Liver (tissue), 3 donors: ENCODE data around the gene ENTHD1.

Experiments
- EGR1 ChIP-seq, 2 donors: IDR thresholded peaks; 2 replicates each; pipeline ENCODE4 v1.6.1; 2016 to 2018; ENCODE audit warnings: antibody characterized with exemption in 2 of 2, low read depth in 2 of 2
- GABPA ChIP-seq, 2 donors: IDR thresholded peaks in 1 of 2; conservative IDR thresholded peaks in 1 of 2; 2 replicates each; pipeline ENCODE4 v1.6.1; 2016; ENCODE audit warnings: antibody characterized with exemption in 2 of 2, mild to moderate bottlenecking in 1 of 2, moderate library complexity in 1 of 2
- TF ChIP-seq, protein P1 (sequence below): fragments of 150-350 bp; IDR thresholded peaks from 2 replicates; pipeline ENCODE4 v1.5.1; 2017; ENCODE audit warnings: improper control_type of control experiment, low read depth, low read length; ENCODE audit not compliant: missing input control
- TF ChIP-seq, protein P2 (sequence below): IDR thresholded peaks from 2 replicates; pipeline ENCODE4 v1.6.1; 2016; ENCODE audit warnings: antibody characterized with exemption, mild to moderate bottlenecking
- donor health status: healthy.
- donor health status: healthy.

DNA sequence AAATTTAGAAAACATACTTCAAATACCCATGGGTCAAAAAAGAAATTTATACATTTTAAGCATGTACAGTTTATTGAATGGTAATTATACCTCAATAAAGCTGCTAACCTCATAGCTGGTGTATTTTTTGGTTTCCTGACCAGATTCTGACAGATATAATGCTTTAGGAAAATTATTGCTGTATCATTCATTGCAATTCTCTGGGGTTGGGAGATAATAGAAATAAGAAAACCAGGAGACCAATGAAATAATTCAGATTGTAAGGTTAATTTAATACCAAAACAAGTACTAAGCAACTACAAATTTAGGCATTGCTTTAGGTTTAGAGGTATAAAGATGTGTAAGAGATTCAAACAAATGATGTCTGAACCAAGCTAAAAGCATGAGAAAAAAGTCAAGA, 120.1 kb downstream of the ENTHD1 start:
- TF ChIP-seq, protein P1, sequence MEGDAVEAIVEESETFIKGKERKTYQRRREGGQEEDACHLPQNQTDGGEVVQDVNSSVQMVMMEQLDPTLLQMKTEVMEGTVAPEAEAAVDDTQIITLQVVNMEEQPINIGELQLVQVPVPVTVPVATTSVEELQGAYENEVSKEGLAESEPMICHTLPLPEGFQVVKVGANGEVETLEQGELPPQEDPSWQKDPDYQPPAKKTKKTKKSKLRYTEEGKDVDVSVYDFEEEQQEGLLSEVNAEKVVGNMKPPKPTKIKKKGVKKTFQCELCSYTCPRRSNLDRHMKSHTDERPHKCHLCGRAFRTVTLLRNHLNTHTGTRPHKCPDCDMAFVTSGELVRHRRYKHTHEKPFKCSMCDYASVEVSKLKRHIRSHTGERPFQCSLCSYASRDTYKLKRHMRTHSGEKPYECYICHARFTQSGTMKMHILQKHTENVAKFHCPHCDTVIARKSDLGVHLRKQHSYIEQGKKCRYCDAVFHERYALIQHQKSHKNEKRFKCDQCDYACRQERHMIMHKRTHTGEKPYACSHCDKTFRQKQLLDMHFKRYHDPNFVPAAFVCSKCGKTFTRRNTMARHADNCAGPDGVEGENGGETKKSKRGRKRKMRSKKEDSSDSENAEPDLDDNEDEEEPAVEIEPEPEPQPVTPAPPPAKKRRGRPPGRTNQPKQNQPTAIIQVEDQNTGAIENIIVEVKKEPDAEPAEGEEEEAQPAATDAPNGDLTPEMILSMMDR, result no peak
- TF ChIP-seq EGR1 (IDR thresholded peaks at IDR 0.05; ENCODE audit: low read depth in 2 of 2) (no peak), GABPA (IDR thresholded peaks at IDR 0.05 in 1 of 2, conservative IDR thresholded peaks at IDR 0.05 in 1 of 2) (no peak)
- TF ChIP-seq, protein P2, sequence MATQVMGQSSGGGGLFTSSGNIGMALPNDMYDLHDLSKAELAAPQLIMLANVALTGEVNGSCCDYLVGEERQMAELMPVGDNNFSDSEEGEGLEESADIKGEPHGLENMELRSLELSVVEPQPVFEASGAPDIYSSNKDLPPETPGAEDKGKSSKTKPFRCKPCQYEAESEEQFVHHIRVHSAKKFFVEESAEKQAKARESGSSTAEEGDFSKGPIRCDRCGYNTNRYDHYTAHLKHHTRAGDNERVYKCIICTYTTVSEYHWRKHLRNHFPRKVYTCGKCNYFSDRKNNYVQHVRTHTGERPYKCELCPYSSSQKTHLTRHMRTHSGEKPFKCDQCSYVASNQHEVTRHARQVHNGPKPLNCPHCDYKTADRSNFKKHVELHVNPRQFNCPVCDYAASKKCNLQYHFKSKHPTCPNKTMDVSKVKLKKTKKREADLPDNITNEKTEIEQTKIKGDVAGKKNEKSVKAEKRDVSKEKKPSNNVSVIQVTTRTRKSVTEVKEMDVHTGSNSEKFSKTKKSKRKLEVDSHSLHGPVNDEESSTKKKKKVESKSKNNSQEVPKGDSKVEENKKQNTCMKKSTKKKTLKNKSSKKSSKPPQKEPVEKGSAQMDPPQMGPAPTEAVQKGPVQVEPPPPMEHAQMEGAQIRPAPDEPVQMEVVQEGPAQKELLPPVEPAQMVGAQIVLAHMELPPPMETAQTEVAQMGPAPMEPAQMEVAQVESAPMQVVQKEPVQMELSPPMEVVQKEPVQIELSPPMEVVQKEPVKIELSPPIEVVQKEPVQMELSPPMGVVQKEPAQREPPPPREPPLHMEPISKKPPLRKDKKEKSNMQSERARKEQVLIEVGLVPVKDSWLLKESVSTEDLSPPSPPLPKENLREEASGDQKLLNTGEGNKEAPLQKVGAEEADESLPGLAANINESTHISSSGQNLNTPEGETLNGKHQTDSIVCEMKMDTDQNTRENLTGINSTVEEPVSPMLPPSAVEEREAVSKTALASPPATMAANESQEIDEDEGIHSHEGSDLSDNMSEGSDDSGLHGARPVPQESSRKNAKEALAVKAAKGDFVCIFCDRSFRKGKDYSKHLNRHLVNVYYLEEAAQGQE, result no peak
